SK-N-SH (cell line): ENCODE results near the gene GABRB1. TPM values are rescaled to one million over a fixed set of nuclear protein-coding genes. Genes with fewer than 3 reads are reported as not detected.
A peak's percentile ranks its signal among the peaks of the same experiment; 100 is the strongest.

Experiments used
- CTCF ChIA-PET: fragments of 300-600, 350-600 bp; formaldehyde crosslinking; extraction: SDS; loops from one replicate; lab custom pipeline; 2021; lab: Yijun Ruan, JAX
- POLR2A ChIA-PET: fragments of 350-600 bp; sonication (Branson Sonifier 250); formaldehyde crosslinking; extraction: SDS; loops from one replicate; lab custom pipeline; 2020; ENCODE audit warnings: antibody characterized with exemption, inconsistent platforms; lab: Yijun Ruan, JAX
- DNase-seq: peaks from one replicate; pipeline ENCODE4 v3.0.0; 2012
- H2AFZ ChIP-seq: fragments of 200-600 bp; sonication (generic); 2 replicates; pipeline ENCODE4 v1.8.1; 2016; ENCODE audit warnings: antibody characterized with exemption, mild to moderate bottlenecking, low read depth
- H3F3A ChIP-seq: fragments of 200-600 bp; sonication (generic); replicated peaks from 2 replicates; pipeline ENCODE3; 2016; ENCODE audit warnings: antibody characterized with exemption, mild to moderate bottlenecking; ENCODE audit not compliant: insufficient read depth
- H3K27ac ChIP-seq, 2 experiments: fragments of 200-500 bp in 1 of 2; fragments of 200-600 bp in 1 of 2; sonication (Bioruptor generic) in 1 of 2; sonication (generic), shearing (Covaris generic) in 1 of 2; 2 replicates each; pipeline versions ENCODE4 v1.5.1 to v1.6.1; 2014 to 2016; ENCODE audit warnings: low read depth in 2 of 2, inconsistent platforms in 1 of 2, low read length in 1 of 2, mild to moderate bottlenecking in 1 of 2, mixed read lengths in 1 of 2
- H3K27me3 ChIP-seq: fragments of 200-600 bp; sonication (generic), shearing (Covaris generic); 2 replicates; pipeline ENCODE4 v1.6.1; 2016; ENCODE audit warnings: mixed run types; ENCODE audit not compliant: insufficient read depth
- H3K36me3 ChIP-seq, 2 experiments: fragments of 200-500 bp in 1 of 2; fragments of 200-600 bp in 1 of 2; sonication (Bioruptor generic) in 1 of 2; sonication (generic) in 1 of 2; replicated peaks in 1 of 2; 2 replicates each; pipeline versions ENCODE3 to v1.5.1; 2014 to 2016; ENCODE audit warnings: low read length in 1 of 2, mild to moderate bottlenecking in 1 of 2; ENCODE audit not compliant: insufficient read depth in 2 of 2, control insufficient read depth in 1 of 2
- H3K4me1 ChIP-seq, 2 experiments: fragments of 200-500 bp in 1 of 2; fragments of 200-600 bp in 1 of 2; sonication (Bioruptor generic) in 1 of 2; sonication (generic), shearing (Covaris generic) in 1 of 2; 2 replicates each; pipeline versions ENCODE4 v1.5.1 to v1.6.1; 2014 to 2016; ENCODE audit warnings: low read depth in 1 of 2, low read length in 1 of 2, mixed run types in 1 of 2; ENCODE audit not compliant: insufficient read depth in 2 of 2, control insufficient read depth in 1 of 2
- H3K4me2 ChIP-seq: fragments of 200-600 bp; sonication (generic), shearing (Covaris generic); 2 replicates; pipeline ENCODE4 v1.6.1; 2017; ENCODE audit warnings: mixed run types
- H3K4me3 ChIP-seq, 2 experiments: fragments of 200-500 bp in 1 of 2; fragments of 200-600 bp in 1 of 2; sonication (Bioruptor generic) in 1 of 2; sonication (generic), shearing (Covaris generic) in 1 of 2; 2 replicates each; pipeline versions ENCODE4 v1.5.1 to v1.8.1; 2014 to 2016; ENCODE audit warnings: low read depth in 2 of 2, inconsistent platforms in 1 of 2, low read length in 1 of 2, mild to moderate bottlenecking in 1 of 2, mixed read lengths in 1 of 2, moderate library complexity in 1 of 2
- H3K79me2 ChIP-seq: fragments of 200-600 bp; sonication (generic); 2 replicates; pipeline ENCODE4 v1.8.1; 2017; ENCODE audit warnings: mild to moderate bottlenecking; ENCODE audit not compliant: insufficient read depth
- H3K9ac ChIP-seq: fragments of 200-600 bp; sonication (generic); 2 replicates; pipeline ENCODE4 v1.6.1; 2017; ENCODE audit warnings: mixed run types
- H3K9me2 ChIP-seq: fragments of 200-600 bp; sonication (generic); 2 replicates; pipeline ENCODE4 v1.6.1; 2017; ENCODE audit warnings: mixed run types
- H3K9me3 ChIP-seq: fragments of 200-600 bp; sonication (generic); 2 replicates; pipeline ENCODE4 v1.6.1; 2017; ENCODE audit warnings: mixed run types, mild to moderate bottlenecking, moderate library complexity
- H4K20me1 ChIP-seq: fragments of 200-600 bp; sonication (generic); 2 replicates; pipeline ENCODE4 v1.6.1; 2017; ENCODE audit warnings: mild to moderate bottlenecking, mixed run types; ENCODE audit not compliant: insufficient read depth
- CHD2 ChIP-seq: fragments of 150-350 bp; IDR thresholded peaks from 2 replicates; pipeline ENCODE4 v1.6.1; 2018; ENCODE audit warnings: low read length; ENCODE audit not compliant: partially characterized antibody
- CTCF ChIP-seq: fragments of 200-600 bp; sonication (generic); IDR thresholded peaks from 2 replicates; pipeline ENCODE4 v1.6.1; 2017; ENCODE audit warnings: antibody characterized with exemption, mild to moderate bottlenecking, moderate library complexity
- FOSL2 ChIP-seq: IDR thresholded peaks from 2 replicates; pipeline ENCODE4 v1.4.0; 2012; ENCODE audit warnings: low read depth, mild to moderate bottlenecking, moderate library complexity, borderline replicate concordance
- FOXJ3 ChIP-seq: sonication (generic); formaldehyde crosslinking; IDR thresholded peaks from 2 replicates; pipeline ENCODE4 v1.5.1; 2020; ENCODE audit warnings: mild to moderate bottlenecking, missing genetic modification reagents
- IRF3 ChIP-seq: fragments of 150-350 bp; IDR thresholded peaks from 2 replicates; pipeline ENCODE4 v1.6.1; 2016; ENCODE audit warnings: mild to moderate bottlenecking, low read depth, low read length
- NRF1 ChIP-seq: IDR thresholded peaks from 2 replicates; pipeline ENCODE4 v1.6.1; 2012; ENCODE audit warnings: low read depth, mild to moderate bottlenecking, low read length
- PBX3 ChIP-seq: IDR thresholded peaks from 2 replicates; pipeline ENCODE4; 2012
- RFX5 ChIP-seq: IDR thresholded peaks from 2 replicates; pipeline ENCODE4 v1.6.1; 2012; ENCODE audit warnings: mild to moderate bottlenecking, improper control_type of control experiment, low read length
- RXRA ChIP-seq: IDR thresholded peaks from 2 replicates; pipeline ENCODE4 v1.4.0; 2012; ENCODE audit warnings: low read depth, mild to moderate bottlenecking, borderline replicate concordance
- SIN3A ChIP-seq: IDR thresholded peaks from 2 replicates; pipeline ENCODE4 v1.6.1; 2012; ENCODE audit warnings: low read depth, mild to moderate bottlenecking, low read length, moderate library complexity, borderline replicate concordance
- TAF1 ChIP-seq: IDR thresholded peaks from 2 replicates; pipeline ENCODE4 v1.6.1; 2012; ENCODE audit warnings: low read depth, mild to moderate bottlenecking, low read length, moderate library complexity, borderline replicate concordance
- USF2 ChIP-seq: fragments of 150-350 bp; IDR thresholded peaks from 2 replicates; pipeline ENCODE4 v1.6.1; 2017; ENCODE audit warnings: antibody characterized with exemption, low read length, low read depth, borderline replicate concordance
- YY1 ChIP-seq: IDR thresholded peaks from 2 replicates; pipeline ENCODE4 v1.4.0; 2012; ENCODE audit warnings: low read depth, mild to moderate bottlenecking
- WGBS: methylation state at CpG from one replicate; pipeline ENCODE4 v1.1.6; 2017; ENCODE audit warnings: low lambda C conversion rate; 5-methylcytosine and 5-hydroxymethylcytosine counted together
- polyA plus RNA-seq, 3 experiments: library from polyadenylated mRNA; depleted of rRNA; stranded (reverse); fragments of >200 nt; gene quantifications; 2 replicates each; pipeline ENCODE4 v1.2.3, GENCODE V29; 2012
- TF ChIP-seq, protein P1 (sequence below): IDR thresholded peaks from 2 replicates; pipeline ENCODE4 v1.4.0; 2012; ENCODE audit warnings: low read depth

GABRB1 gene
- polyA plus RNA-seq, 1 of the 3 experiments (the other 2 are of a cell fraction), result not detected

DNA sequence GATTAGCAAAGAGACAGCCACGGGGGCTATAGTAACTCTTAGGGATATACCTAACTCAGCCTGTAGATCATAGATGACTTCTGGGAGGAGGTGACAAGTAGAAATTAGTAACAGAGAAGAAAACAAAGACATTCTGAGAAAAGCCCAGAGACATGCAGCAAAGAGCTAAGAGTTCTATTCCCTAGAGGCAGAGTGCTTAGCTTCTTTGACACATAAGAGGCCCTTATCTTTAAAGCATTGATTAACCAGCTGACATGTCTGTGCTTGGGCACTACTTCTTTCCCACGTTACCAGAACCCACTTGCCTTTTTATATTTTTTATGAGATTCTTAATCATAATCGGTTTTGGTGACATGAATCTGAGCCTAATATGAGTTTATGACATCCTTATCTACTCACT, 179.5 kb downstream of the GABRB1 start:
- H3K9ac ChIP-seq, result peak overlapping the region; percentile 70; the same call in 1 of the 2 replicates
- ChIA-PET POLR2A (no interaction called here), CTCF (no interaction called here)
- no peaks in the 10 kb centered on the region for H3K36me3 ChIP-seq
- H3K9me2 ChIP-seq, result no peaks in the 10 kb centered on the region
- no peaks in the 10 kb centered on the region for H4K20me1 ChIP-seq
- H3K27me3 ChIP-seq, result no peaks in the 10 kb centered on the region
- H3F3A ChIP-seq, result peaks cover 35% of the 10 kb centered on the region
- H3K4me3 ChIP-seq, result no peak overlapping the region
- H3K4me2 ChIP-seq, result peak overlapping the region; percentile 15; the same call in 1 of the 2 replicates
- no peak for DNase-seq
- TF ChIP-seq FOXJ3 (CRISPR knock-in tag), result no peak
- no peak for TF ChIP-seq CTCF
- no peak for TF ChIP-seq NRF1
- TF ChIP-seq, protein P1, sequence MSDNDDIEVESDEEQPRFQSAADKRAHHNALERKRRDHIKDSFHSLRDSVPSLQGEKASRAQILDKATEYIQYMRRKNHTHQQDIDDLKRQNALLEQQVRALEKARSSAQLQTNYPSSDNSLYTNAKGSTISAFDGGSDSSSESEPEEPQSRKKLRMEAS, result no peak
- no peak for TF ChIP-seq IRF3
- no peak for TF ChIP-seq PBX3
- TF ChIP-seq USF2, result no peak
- no peak for TF ChIP-seq TAF1
- TF ChIP-seq RXRA, result no peak
- no peak for TF ChIP-seq SIN3A
- no peak for TF ChIP-seq YY1
- TF ChIP-seq CHD2, result no peak
- TF ChIP-seq FOSL2, result no peak
- TF ChIP-seq RFX5, result no peak
- WGBS, result 31% methylated on average over 3 of the region's 3 CpGs
- H3K27ac ChIP-seq, result peak overlapping the region in 1 of 2 experiments; percentile 98; a peak in 2 of 4 replicates
- H3K79me2 ChIP-seq, result no peaks in the 10 kb centered on the region
- no peaks in the 10 kb centered on the region for H3K9me3 ChIP-seq
- H2AFZ ChIP-seq, result peak overlapping the region; percentile 52; the same call in 1 of the 2 replicates
- peaks cover 0 to 42% of the 10 kb centered on the region in 2 experiments; a peak in 2 of 4 replicates for H3K4me1 ChIP-seq
